ENCODE results near the gene TRDN.

Gene TRDN, protein sequence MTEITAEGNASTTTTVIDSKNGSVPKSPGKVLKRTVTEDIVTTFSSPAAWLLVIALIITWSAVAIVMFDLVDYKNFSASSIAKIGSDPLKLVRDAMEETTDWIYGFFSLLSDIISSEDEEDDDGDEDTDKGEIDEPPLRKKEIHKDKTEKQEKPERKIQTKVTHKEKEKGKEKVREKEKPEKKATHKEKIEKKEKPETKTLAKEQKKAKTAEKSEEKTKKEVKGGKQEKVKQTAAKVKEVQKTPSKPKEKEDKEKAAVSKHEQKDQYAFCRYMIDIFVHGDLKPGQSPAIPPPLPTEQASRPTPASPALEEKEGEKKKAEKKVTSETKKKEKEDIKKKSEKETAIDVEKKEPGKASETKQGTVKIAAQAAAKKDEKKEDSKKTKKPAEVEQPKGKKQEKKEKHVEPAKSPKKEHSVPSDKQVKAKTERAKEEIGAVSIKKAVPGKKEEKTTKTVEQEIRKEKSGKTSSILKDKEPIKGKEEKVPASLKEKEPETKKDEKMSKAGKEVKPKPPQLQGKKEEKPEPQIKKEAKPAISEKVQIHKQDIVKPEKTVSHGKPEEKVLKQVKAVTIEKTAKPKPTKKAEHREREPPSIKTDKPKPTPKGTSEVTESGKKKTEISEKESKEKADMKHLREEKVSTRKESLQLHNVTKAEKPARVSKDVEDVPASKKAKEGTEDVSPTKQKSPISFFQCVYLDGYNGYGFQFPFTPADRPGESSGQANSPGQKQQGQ

DNA sequence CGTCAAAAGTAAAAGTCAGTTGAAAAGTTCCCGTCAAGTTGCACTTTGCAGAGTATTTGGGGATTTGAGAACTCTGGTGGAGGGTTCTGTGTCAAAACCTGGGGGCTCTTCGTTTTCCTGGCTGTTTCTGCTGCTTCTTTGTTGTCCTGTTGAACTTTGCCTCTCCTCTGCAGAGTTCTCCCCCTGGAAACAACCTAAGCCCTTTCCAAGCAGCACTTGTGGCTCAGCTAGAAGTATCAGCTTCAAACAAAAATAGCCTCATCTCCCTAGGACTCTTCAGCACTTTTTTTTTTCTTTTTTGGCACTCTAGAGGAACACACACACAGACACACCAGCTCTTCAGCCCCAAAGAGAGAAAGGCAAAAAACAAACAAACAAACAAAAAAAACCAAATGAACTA lies at the start of gene TRDN:
TRDN (minus strand) TSS at position 169 of the 400 bp plus-strand sequence. CDS start 175 bp downstream, outside the sequence.
- no peak for DNase-seq

DNA sequence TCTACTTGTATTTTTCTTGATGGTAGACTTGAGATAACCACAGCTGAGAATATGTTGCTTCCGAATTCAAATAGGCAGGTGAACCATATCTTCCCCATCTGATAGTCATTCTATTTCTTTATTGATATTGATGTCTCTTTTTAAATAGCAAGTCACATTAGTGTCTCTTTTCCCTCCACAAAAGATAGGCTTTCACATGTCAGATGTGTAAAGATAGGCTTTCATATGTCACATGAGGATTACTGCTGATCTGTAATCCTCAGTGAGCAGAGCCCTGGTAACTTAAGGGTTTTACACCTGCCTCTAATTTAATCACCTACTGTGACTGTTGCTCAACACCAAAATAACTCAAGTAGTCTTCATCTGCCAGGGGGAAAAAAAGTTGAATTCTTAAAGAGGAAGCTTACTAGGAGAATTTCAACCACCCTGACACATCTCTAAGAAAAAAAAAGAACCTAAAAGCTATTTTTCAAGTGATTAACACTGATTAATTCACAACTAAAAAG lies 45.3 kb upstream of the TRDN start:
- DNase-seq = no peak

DNA sequence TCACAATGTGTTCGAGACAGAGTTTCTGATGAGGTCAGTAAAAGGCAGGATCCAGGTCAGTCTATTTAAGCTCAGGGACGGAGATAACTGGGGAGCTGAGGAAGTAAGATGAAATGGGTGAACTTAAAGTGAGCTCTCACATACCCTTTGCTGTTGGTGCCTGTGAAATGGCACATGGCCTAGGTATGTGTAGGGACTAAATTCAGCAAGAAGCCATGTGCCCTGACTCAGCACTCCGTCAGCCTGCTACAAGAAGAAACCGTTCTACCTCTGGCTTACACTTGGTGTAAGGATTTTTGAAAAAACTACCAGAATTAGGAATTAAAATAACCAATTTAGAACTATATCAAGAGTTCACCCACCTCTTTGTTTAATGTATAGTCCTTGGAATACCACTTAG lies 41.1 kb upstream of the TRDN start:
- no peak for DNase-seq

DNA sequence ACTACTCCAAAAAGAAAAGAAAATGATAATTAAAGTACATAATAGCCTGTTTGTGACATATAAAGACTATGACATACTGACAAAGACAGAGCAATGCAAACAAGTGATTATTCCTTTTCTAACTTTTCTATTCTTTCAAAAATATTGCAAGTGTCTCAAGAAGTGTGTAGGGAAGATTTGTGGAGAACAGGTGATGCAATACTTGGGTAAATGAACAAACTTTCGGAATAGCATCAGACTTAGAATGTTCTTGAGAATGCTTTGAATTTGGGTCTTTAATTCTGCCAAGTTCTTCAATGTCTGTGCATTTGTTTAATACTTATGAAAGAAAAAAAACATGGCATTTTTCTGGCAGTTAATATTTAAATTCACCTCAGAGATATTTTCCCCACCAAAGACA lies 40.0 kb upstream of the TRDN start:
- DNase-seq = no peak

DNA sequence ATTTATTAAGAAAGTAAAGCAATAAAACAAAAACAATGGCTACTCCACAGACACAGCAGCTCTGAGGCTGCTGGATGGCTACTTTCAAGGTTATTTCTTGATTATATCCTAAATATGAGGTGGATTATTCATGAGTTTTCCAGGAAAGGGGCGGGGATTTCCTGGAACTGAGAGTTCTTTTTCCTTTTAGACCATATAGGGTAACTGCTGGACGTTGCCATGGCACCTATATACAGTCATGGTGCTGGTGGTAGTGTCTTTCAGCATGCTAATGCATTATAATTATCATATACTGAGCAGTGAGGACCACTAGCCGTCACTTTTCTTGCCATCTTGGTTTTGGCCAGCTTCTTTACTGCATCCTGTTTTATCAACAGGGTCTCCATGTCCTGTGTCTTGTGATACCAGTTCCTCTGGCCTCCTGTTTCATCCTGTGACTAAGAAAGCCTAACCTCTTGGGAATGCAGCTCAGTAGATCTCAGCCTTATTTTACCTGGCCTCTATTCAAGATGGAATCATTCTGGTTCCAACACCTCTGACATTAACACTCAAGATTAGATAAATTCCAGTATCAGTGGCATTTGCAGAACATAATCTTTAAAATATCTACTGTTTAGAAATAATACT lies 32.3 kb upstream of the TRDN start:
- DNase-seq = no peak

DNA sequence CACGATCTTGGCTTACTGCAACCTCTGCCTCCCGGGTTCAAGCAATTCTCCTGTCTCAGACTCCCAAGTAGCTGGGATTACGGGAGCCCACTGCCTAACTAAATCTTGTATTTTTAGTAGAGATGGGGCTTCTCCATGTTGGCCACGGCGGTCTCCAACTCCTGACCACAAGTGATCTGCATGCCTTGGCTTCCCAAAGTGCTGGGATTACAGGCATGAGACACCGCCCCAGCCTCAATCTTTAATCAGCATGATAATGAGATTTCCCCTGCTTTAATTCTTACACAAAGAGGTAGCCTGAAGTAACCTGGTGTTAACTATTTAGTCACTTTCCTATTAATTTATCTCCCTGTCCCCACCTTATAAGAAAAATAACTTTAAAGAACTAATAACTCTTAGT lies 31.3 kb upstream of the TRDN start:
- no peak for DNase-seq

DNA sequence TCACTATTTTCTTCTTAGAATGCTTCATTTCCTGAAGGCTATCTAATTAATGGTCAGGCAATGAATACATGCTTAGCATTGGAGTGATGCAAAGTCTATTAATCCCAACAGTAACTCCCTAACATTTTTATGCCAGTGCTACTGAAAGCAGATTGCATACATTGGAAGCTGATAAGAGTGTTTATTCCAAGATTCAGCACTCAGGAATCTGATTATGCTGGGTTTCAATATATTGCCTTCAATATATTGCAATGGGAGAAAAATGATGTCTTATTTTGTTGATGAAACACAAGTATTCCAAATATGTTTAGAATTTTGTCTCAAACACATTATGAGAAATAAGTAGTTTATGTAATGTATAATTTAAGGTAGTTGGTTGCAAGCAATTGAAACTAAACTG lies 26.7 kb upstream of the TRDN start:
- DNase-seq = no peak

DNA sequence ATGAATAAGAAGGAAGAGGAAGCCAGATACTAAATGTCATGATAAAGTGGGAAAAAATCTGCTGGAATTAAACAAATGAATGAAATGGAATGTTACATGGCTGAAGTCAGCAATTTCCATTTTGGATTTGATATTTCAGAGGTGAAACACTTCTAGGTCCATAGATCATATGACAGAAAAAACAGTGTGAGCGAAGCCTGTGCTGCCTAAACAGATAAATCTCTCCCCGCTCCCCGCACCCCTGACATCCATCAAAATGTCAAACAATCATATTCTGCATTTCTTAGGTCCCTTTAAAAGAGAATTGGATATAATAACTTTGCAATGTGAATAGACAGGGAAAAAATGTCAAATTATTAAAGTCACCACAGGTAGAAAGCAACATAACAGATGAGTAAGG lies 26.0 kb upstream of the TRDN start:
- DNase-seq = no peak

DNA sequence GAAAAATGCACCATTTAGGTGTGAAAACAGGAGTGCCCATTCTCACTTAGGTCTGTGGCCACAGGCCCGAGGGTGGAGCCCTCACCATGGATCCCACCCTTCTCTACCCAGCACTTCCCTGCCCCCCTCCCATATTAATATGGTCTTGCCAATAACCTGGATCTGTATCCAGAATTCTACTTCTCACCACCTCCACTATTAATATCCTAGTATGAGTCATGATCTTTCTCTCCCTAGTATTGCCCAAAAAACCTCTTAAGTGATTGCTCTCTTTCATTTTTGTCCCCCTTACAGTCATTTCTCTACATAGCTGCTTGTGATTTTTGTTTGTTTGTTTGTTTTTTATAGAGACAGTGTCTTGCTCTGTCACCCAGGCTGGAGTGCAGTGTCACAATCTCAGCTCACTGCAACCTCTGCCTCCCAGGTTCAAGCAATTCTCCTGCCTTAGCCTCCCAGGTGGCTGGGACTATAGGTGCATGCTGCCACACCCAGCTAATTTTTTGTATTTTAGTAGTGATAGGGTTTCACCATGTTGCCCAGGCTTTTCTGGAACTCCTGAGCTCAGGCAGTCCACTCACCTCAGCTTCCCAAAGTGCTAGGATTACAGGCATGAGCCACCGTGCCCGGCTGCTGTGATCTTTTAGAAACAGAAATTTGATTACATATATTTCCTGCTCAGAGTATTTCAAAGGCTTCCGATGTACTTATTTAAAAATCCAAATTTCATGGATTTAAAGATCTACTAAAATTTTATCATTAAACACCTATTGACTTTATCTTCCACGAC lies 24.5 kb upstream of the TRDN start:
- DNase-seq = no peak

DNA sequence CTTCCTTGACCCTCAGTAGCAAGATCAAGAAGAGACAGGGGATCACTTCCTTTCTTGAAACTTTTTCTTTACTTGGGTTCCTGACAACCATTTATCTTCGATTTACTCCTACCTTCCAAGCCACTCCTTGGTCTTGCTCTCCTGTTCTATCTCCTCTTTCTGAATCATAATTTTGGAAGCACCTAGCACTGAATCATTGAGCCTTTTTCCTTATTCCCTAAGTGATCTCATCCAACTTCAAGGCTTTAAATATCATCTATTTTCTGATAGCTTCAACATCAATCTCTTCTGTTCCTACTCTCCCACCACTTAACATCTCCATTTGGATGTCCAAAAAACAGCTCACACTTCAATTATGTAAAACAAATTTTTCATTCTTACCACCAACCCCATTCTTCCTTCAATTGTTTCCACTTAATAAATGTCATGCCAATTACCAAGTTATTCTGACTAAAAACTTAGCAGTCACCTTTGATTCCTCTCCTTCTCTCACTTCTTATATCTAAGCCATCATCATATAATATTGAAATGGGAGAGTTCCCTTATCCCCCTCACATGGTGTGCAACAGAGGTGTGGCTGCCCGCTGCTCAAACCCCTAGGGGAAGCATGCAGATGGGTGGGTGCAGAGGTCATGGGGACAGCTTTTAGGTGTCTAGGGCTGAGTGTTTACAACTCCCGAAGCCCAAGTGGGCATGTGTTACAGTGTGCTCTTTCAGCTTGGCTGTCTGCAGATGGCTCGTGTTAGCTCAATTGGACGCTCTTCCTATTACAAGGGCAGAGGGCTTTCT lies 23.4 kb upstream of the TRDN start:
- no peak for DNase-seq

DNA sequence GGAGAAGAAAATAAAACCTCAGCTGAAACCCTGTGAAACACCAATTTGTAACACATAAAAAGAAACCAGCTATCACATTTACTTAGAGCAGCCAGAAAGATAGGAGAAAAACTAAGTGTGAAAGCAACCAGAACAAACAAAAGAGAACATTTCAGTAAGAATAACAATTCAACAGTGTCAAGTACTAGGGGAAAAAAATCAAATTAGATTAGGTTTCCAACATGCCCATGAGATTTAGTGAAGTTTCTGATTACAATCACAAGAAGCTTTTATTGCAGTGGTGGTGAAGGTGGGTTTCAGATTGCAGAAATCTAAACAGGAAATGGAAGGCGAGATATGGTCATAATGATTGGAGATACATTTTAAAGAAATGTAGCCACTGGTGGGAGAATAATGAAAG lies 22.1 kb upstream of the TRDN start:
- no peak for DNase-seq

DNA sequence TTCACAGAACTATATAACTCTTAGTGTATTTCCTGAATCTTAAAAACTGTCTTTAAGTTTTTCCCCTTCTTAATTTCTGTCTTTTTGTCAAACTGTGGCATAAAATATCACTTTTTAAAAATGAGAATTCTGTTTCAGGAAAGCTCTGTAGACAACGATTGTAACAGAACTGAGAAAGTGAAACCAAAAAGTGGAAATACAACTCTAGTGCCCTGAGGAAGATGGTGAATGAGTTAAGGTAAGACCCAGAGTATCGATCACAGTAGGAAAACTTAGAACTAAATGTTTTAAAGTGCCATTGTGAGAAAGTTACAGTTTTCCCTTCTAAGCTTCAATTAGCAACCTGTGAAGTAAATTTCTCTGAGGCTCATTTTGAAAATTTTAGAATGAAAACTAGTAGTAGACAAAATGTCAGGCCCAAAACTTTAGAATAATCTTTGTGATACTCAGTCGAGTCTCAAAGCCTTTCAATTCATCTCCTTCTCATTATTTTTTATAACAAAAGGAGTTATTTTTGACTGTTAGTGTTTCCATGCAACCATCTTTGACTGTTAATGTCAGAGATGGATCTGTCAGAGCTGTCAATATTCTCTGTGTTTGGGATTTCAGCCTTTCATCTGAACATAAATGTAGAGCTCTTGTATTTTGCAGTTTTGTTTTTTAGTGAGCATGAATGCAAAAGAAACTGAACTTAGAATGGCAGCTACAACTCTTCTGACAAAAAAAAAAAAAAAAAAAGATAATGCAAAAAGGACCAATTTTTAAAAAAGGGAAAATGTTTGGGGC lies 19.0 kb upstream of the TRDN start:
- DNase-seq = no peak

DNA sequence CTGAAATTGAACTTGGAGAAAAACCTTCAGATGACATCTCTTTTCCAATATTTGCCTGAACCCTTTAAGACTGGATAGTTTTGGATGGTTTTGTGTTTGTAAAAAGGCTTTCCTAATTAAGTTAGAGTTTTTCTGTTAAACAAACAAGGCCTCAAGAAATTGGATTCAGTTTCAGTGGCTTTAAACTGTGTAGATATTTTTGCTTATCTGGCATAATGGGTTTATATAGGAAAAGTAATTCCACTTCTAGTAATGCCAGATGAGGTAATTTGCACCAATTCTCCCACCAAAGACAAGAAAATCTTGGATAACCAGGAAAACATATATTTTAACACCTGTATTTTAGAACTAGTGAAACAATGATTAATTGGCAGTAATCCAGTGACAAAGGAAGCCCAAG lies 12.0 kb upstream of the TRDN start:
- DNase-seq = no peak

DNA sequence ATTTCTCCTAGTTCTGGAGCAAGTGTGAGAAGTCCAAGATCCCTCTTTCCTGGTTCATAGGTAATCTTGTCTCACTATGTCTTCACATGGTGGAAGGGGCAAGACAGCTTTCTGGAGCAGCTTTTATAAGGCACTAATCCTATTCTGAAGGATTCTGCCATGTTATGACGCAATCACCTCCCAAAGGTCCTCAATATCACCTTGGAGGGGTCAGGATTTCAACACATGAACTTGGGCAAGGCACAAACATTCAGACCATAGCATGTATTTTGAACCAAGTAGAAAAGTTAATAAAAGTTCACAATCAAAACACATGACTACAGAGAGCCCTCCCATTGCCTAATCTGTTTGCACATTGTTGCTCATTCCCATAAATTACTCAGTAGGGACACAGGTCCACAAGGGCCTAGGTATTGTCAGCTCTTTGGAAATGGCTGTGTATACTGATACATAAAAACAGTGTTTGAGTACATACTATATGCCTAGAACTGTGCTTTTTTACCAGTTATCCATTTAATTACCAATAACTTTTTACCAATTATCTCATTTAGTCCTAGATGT lies 11.3 kb upstream of the TRDN start:
- DNase-seq = no peak

DNA sequence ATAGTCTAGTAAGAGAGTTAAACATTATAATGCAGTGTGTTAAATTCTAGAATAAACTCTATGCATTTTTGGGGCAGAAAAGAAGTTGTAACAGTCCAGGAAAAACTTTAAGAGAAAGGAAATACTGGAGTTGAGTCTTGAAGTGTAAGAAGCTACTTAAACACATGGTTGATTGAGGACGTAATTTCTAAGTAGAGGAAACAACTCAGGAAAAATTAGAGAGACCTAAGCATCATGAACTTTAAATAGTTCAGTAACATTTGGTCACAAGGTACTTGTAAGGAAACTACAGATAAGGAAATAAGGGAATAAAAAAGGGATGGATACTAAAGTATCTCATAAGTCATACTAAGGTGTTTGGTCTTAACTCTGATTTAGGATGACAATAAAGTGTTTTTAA lies 4.7 kb upstream of the TRDN start:
- no peak for DNase-seq

DNA sequence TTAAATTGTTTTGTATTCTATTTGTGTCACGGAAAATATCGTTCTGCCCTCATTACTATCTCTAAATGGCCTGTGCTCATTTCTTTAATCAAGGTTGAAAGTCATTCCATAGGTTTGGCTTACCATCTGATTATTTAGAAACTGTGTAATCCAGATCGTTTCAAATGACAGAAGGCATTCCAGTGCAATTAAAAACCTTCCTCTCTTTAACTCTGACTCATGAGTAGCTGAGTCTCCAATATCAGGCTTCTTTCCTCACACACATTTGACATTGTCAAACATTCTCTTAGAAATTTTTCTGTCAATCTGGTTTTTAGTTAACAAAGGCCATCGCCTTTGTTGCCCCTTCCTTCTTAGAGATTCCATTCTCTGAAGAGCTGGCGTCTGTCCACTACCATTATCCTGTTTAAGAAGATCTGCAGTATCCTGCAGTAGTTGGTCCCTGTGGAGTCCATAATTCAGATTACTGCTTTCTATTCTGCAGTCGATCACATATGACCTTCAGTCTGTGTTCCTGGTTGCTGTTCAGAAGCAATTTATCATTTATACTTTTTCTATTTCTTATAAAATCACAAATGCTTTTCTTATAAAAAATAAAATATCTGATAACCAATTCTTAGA lies 3.9 kb upstream of the TRDN start:
- DNase-seq = no peak

DNA sequence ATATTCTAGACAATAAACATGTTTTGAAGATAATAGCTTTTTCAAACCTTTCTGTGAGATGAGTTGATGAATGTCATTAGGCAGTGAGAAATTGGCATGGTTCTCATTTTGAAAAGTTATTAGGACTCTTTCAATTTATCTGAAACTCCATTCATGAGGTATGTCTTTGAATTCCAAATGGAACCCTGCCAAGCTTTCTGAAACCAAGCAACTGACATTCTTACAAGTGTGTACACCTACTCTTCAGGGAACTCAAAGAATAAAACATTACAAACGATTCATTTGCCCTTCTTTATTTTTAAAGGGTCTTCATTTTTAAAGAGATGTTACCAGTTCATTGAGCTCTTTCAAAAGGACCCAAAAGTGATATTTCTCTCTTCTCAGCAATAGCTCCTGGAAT lies 2.1 kb upstream of the TRDN start:
- DNase-seq = no peak

DNA sequence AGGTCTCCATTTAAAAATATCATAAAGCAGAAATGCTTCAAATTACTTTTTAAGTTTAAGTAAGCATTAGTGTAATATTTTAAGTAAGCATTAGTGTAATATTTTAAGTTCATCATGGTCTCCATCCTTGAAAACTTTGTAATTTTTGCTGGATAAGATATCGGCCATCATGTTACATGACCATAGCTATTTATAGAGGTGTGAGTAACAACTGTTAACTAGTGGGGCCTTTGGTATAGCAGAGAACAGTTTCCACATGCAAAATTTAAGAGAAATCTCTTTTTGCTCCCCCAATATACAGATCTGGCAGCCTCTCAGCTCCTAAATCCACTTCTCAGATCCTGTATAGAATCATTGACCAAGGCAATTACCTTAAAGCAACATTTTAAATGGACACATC lies 468 bp downstream of the TRDN start:
- no peak for DNase-seq

DNA sequence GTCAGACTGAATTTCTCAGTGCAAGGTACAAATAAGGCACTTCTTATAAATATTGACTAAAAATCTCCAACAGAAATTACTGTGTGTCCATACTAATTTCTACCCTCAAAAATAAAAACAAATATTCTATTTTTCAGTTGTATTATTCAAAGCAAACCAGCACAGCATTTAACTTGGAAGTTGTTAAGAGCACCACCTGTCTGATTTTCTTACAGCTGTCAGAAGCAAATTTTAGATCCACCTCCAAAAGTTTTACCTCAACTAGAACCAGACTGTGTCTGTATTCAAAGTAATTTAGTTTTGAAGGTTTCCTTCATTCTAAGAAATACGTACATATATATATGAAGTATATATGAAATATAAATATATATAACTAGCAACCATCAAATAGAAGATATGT lies 1.2 kb downstream of the TRDN start:
- DNase-seq = no peak

DNA sequence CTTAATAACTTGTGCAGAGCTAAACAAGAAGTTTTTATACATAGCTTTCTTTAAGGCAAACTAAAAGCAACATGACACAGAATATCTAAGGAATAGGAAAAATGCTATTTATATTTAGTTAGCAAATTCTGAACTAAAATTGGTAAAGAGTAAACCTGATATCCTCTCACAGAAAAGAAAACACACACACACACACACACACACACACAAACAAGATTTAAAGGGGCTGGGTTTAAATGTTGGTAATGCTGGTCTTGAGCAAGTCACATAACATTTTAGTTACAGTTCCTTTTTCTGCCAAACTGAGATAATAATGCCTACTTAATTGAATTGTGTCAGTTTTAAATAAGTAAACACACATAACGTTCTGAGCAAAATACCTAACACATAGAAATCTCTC lies 1.6 kb downstream of the TRDN start:
- DNase-seq = no peak

DNA sequence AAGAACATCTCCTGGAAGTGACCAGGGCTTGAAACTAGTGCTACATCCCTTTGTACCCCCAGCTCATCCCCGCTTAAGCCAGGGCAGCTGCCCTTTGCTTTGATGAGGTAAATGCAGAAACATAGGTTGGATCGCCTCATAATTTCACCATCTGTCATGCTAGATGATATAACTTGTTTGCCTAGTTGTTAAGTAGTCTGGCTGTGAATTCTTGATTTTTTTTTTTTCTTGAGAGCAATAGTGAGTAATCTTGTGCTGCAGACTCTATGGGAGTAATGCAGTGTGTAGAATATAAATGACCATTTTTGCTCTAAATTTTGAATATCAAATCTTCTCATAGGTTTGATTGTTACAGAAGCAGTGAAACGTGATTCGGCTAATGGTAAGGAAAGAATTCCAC lies 4.1 kb downstream of the TRDN start:
- DNase-seq = no peak

Data from activated CD8-positive, alpha-beta memory T cell treated with anti-CD3 and anti-CD28 coated beads for 24 hours (primary cell).